ENCODE results near the gene NAGA.
A peak's percentile ranks its signal among the peaks of the same experiment; 100 is the strongest.
"Not testable (repeated sequence)": the region's sequence is repeated elsewhere in the genome, so short reads cannot be mapped to it uniquely, and the experiment has no call there.

The NAGA gene

DNA sequence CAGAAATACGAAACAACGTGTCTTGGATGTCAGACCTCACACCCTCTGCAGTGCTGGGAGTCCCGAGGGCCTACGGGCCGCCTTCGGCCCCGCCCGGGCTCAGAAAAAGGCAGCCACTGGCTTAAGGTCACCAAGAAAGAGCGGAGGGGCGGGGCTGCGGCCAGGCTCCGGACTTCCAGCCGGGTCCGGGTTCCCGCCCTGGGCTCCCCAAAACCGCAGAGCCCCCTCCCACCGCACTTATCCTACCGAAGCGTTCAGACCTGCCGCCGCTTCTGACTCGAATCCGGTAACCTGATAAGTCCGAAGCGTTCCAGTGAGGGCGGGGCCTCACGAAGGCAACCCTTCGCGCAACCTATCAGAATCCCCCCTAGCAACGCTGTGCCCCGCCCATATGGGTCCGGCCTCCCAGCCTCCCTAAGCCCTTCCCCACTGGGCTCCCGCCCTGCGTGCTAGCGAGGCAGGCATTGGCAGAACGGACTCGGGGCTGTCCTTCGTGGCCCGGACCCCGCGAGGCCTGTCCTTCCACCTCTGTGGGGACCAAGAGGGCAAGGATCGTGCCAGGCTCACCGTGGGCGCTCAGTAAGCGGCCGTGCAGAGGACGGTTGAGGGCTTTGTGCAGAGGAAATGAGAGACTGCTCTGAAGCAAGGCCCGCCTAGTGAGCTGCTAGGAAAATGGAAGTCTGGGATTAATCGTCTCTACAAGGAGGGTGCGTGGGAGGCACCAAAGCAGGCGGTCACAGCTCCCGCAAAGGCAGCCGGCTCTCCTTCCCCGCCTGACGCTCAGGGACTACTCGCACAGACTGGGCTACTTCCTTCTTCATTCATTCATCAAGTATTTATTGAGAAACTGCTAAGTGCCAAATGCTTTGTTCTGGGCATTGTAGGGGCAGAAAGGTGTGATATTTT, at the start of gene NAGA:
Gene NAGA, minus strand, starts transcription at position 296 of the 906 bp plus-strand sequence. CDS start 515 bp downstream, outside the sequence.
- peak; percentile 78 to 79 for DNase-seq (ENCODE audit: low read depth in 1 of 2, low spot score in 1 of 2)

DNA sequence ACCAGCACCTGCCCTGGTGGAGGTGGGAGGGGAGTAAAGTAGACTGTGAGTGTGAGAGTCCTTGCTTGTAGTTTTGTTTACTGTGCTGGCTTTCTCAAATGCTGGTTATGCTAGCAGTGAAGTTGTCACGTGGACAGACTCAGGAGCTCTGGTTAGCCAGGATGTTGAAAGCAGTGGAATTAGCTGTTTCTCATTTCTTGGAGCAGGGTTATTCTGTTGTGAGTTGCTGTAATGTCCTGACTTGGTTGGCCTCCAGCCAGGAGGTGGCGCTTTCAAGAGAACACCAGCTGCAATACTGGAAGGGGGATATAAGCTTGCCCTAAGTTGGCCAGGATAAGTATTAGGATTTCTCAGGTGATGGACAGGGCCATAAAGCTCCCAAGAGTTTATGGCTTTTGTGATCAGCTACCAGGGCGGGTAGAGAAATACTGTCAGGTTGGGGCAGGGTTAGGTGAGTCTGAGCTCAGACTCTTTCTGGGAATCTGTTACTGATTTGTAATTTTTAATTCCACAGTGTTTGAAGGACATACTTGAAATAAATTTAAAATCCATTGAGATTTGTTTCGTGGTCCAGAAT, 46.3 kb upstream of the NAGA start:
- no peak for DNase-seq (ENCODE audit: low read depth in 1 of 2, low spot score in 1 of 2)

DNA sequence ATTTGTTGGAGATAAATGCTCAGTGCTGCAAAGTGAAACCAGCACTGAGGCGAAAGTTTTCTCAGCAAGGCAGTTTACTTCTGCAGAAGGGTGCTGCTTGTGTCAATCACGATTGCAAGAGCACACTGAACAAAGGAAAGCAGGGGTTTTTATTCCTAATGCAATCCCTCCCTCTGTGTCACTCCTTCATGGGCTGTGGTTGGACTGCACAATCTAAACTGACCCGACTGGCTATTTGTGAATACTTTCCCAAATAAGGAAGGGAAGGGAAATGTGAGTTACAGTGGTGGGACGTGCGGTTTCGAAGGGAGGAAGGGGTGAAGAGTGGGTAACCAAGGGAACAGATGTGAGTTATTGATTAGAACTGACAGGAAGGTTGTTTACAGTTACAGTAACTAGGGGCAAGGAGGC, 44.8 kb upstream of the NAGA start:
- not testable (repeated sequence) for DNase-seq (ENCODE audit: low read depth in 1 of 2, low spot score in 1 of 2)

DNA sequence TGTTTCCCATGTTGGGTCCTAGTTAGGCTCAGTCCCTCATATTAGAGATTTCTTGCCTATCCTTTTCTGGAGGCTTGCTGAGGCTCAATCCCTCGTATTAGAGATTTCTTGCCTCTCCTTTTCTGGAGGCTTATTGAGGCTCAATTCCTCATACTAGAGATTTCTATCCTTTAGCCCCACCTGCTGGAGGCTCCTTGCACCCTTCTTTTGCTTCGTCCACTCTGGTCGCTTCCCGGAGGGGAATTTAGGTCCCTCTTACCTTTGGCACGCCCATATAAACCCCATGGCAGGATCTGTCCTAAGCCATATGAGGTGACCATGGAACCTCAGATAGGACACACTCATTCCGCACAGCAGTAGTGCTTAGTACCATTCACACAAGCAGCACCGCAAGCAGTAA, 44.1 kb upstream of the NAGA start:
- DNase-seq (ENCODE audit: low read depth in 1 of 2, low spot score in 1 of 2), result no peak

DNA sequence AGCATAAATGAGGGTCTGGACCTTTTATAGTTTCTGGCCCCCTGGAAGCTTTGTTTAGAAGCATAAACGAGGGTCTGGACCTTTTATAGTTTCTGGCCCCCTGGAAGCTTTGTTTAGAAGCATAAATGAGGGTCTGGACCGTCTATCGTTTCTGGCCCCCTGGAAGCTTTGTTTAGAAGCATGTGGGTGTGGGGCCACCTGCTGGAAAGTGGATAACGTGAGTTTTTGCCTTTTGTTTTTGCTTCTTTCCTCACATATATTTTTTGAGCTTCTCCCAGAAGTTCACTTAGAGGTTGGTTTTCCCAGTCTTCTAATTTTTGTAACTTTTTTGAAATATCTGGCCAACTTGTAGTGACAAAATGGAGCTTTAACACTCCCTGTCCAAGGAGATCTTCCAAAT, 42.2 kb upstream of the NAGA start:
- DNase-seq (ENCODE audit: low read depth in 1 of 2, low spot score in 1 of 2), result not testable (repeated sequence)

DNA sequence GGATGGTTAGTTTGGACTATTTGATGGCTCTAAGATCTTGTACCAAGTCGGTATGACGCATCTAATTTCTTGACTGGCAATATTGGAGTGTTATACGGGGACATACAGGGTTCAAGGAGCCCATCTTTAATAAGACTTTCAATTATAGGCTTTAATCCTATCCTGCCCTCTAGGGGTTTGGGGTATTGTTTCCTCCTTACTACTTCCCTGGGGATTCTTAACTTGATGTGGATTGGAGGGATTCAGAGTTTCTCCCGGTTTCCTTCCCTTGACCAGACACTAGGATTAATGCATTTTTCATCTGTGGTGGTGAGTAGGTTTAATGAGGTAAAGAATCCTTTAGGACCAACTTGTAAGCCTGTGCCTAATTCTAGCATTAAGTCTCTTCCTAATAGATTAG, 41.2 kb upstream of the NAGA start:
- DNase-seq (ENCODE audit: low read depth in 1 of 2, low spot score in 1 of 2), result no peak

DNA sequence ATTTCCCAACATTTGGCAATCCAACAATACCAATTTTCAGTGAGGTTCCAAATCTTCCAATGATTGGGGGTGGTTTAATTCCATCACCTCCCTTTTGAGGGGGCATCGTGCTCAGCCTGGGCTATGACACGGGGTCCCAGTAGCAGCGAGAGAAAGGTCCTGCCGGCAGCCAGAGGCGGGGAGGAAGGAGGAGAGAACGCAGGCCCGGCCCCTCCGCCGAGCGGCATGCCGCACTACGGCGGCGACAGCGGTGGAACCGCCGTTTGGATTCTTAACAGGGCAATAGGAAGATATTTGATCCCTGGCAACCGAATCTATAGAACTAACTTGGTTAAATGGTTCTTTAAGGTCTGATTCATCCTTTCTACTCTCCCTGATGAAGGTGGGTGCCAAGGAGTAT, 38.2 kb upstream of the NAGA start:
- no peak for DNase-seq (ENCODE audit: low read depth in 1 of 2, low spot score in 1 of 2)

DNA sequence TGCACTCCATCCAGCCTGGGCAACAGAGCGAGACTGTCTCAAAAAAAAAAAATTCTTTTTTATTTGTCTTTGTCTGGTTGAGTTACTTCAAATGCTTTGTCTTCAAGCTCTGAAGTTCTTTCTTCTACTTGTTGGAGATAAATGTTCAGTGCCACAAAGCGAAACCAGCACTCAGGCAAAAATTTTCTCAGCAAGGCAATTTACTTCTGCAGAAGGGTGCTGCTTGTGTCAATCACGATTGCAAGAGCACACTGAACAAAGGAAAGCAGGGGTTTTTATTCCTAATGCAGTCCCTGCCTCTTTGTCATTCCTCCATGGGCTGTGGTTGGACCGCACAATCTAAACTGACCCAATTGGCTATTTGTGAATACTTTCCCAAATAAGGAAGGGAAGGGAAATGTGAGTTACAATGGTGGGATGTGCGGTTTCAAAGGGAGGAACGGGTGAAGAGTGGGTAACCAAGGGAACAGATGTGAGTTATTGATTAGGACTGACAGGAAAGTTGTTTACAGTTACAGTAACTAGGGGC, 33.8 kb upstream of the NAGA start:
- DNase-seq (ENCODE audit: low read depth in 1 of 2, low spot score in 1 of 2), result not testable (repeated sequence)

DNA sequence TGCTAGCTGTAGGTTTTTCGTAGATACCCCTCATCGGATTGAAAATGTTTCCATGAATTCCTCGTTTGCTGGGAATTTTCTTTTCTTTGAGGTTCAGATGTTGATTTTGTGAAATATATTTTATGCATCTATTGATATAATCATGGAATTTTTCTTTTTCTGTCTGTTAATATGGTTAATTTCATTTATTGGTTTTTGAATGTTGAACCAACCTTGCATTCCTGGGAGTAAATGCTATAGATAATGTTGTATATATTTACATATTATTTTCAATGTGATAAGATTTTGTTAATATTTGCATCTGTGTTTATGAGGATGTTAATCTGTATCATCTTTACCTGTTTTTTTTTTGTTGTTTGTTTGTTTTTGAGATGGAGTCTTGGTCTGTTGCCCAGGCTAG, 30.6 kb upstream of the NAGA start:
- no peak for DNase-seq (ENCODE audit: low read depth in 1 of 2, low spot score in 1 of 2)

DNA sequence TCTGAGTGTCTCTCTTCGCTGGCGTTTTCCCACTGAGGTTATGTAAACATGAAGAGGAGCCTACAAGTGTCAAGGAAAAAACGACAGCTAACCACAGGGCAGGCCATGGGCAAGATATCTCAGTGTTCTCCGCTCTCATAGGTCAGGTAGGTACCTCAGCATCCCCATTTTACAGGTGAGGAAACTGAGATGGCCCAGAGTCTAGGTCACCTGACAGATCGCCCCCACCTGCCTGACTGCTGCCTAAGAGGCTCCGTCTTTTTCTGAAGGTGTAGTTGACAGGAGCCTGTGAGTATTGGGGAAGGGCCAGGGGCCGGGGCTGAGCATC, 20.8 kb upstream of the NAGA start:
- DNase-seq (ENCODE audit: low read depth in 1 of 2, low spot score in 1 of 2), result no peak

DNA sequence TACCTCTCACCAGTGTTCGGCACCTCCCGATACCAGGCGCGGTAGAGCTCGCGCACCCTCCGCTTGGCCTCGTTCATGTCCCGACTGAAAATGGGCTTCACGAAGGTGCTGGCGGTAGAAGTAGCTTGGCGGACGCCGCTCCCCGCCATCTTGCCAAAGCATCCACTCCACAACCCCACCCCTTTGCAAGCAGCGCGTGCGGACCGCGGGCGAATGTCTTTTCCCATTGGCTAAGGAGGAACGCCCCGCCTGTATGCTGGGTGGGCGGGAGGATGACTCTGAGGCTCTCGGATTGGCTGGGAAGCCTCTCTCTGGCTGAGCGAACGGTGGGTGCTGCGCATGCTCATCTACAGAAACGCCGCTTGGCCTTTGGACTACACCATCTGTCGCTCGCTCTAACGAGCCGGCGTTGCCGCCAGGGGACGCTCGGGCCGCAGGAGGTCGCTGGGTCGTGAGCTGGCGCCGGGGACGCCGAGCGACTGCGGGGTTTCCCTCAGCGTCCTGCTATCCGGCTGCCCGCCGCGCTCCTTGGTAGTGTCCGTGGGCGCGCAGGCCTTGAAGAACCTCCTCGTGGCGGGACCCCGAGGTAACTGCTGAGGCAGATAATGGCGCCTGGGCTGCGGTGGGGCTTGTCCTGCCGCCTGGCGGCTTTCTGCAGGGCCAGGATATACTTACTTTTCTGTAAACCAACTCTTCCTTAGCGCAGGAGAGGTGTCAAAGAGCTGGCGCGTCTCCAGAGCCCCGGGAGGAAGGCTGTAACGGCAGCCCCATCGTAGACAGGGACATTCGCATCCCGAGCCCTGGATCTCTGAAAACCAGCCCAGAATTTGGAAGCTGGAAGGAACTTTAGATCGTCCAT, 20.2 kb upstream of the NAGA start, which contains the start of gene NDUFA6:
Gene NDUFA6, minus strand, starts transcription at position 177 of the 859 bp plus-strand sequence. Its CDS starts 28 bp downstream, at position 149.
- peak; percentile 92 to 97 for DNase-seq (ENCODE audit: low read depth in 1 of 2, low spot score in 1 of 2)

DNA sequence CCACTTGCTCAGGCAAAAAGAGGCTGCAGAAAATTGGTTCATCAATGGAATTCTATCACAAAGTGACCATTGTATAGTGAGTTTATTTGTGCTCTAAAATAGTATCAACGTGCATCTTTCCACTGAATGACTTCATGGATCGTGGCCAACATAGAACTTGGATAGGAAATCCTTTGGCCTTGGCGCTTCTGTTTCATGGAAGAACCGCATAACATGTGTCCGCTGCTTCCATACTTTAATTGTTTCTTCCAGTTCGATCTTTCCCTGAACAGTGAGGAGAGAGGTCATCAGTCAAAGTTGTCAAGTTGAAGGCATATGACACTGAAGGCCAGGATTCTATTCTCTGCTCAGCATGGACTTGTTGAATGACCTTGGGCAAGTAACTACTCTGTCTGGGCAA, 15.4 kb upstream of the NAGA start:
- DNase-seq (ENCODE audit: low read depth in 1 of 2, low spot score in 1 of 2), result no peak

DNA sequence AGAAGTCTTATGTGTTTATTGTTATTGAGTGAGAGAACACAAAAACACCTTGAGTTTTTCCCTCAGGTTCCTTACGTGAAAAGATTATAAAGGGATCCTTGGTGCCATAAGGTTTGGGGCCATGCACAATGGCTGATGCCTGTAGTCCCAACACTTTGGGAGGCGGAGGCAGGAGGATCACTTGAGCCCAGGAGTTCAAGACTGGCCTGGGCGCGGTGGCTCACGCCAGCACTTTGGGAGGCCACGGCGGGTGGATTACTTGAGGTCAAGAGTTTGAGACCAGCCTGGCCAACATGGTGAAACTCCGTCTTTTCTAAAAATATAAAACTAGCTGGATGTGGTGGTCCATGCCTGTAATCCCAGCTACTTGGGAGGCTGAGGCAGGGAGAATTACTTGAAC, 14.3 kb upstream of the NAGA start:
- no peak for DNase-seq (ENCODE audit: low read depth in 1 of 2, low spot score in 1 of 2)

DNA sequence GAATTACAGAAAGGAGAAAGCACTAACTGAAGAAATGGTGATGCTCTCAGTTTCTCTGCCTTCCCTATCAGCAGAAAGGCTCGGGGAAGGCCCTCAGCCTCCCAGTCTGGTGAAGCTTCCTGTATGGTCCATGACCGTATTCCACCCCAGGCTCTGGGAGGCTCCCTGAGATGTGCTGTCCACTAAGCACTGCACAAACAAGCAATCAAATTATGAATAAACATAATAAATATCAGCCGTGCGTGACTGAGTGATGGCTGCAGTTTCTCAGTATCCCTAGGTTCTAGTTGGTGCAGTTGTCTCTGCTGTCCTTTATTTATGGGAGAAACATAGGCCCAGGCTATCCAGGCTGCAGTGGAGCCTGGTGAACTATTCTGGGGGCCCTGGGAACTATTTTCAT, 12.5 kb upstream of the NAGA start:
- DNase-seq (ENCODE audit: low read depth in 1 of 2, low spot score in 1 of 2), result no peak

DNA sequence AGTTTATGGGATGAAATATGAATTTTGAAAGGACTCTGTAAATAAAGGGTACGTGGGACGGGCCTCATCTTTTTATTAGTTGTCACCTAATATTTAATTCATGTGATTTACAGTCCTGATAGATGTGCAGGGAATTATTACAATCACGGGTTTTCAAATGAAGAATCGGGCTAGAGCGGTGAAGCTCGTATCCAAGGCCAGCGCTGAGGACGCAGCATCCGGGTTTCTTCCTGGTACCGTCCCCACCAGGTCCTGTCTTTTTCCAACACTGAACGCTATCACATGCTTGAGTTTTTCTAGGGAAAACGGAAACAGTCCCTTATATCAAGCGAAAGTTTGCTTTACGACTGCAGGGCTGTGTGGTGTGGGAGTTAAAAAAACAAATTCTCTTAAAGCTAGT, 9.7 kb upstream of the NAGA start:
- DNase-seq (ENCODE audit: low read depth in 1 of 2, low spot score in 1 of 2), result no peak

DNA sequence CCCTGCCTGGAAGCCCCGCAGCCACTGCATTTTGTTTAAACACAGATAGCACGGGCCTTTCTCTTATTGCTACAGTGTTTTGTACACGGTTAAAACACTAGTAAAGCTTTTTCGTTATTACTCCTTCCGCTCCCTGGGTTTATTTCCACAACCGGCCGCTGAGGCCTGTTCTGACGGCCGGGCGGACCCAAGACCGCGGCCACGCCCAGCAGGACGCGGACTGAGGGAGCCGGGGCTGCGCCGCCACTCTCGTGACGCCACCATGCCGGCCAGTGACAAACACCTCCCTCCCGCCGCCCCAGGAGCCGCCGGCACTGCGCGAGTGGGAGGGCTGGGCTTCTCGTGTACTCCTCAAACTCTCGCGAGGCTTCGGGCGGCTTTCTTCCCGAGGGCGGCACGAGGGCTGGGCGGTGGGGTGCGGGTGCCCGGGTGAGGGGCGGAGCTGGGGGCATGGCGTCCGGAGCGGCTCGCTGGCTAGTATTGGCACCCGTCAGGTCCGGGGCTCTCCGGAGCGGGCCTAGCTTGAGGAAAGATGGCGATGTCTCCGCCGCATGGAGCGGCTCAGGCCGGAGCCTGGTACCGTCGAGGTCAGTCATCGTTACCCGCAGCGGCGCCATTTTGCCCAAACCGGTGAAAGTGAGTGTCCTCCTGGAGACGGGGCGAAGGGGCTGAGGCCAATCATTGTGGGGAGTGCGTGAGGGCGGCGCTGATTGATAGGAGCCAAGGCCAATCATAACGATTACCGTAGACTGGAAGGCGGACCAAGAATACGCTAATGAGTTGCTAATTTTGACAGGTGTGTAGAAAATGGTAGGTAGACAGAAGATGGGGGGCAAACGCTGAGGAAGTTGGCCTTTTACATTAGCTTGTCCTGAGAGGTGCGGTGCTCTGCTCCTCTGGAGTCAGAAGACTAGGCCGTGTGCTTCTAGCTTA, 9.0 kb upstream of the NAGA start, which contains the start of gene SMDT1:
Gene SMDT1, plus strand, starts transcription at position 382 of the 933 bp plus-strand sequence. Its CDS starts 69 bp downstream, at position 451.
- peak; percentile 96 for DNase-seq (ENCODE audit: low read depth in 1 of 2, low spot score in 1 of 2)

DNA sequence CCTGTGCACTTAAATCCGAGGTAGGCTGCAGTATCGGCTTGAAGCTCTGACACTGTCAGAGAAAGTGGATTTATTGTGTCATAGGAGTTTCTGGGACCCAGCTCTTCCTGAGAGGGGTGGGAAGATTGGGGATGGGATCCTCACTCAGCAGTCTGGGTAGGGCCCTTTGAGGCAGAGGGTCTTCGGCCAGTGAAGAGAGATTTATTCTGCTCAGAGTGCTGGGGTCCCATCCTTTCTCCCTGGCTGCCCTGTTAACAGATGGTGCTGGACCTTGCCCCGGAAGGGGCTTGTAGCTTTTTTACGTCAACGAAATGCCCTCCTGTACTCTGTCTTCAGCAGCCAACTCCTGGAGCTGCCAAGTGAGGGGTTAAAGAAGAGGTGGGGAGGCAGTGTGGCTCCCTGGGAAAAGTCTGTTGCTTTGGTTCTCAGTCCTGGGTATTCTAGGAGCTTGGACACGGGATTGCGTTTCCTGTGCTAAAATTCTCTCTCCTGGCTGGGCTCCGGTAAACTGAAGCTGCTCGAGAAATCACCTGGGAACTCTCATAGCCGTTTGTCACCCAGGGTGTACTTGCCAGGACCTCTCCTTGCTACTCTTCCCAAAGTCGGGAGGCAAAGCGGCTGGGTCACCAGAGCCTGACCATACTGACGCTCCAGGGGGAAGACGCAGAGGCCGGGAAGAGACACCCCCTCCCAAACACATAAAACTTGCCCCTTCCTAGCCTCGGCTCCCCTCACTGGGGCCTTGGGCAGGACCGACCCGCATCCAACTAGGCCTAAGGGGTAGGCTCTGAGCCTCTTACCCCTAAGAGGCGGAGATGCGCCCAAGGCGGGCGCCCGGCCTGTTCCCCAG, 8.1 kb upstream of the NAGA start:
- DNase-seq (ENCODE audit: low read depth in 1 of 2, low spot score in 1 of 2), result no peak

DNA sequence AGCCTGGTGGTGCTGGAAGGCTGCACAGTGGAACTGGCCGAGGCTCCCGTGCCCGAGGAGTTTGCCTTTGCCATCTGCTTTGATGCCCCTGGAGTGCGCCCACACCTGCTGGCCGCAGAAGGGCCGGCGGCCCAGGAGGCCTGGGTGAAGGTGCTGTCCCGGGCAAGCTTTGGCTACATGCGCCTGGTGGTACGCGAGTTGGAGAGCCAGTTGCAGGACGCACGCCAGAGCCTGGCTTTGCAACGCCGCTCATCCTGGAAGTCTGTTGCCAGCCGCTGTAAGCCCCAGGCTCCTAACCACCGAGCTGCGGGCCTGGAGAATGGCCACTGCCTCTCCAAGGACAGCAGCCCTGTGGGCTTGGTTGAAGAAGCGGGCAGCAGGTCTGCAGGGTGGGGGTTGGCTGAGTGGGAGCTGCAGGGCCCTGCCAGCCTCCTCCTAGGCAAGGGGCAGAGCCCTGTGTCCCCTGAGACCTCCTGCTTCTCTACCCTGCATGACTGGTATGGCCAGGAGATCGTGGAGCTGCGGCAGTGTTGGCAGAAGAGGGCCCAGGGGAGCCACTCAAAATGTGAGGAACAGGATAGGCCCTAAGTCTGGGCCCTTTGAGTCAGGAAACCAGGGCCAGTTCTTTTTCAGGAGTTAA, 7.0 kb upstream of the NAGA start:
- DNase-seq (ENCODE audit: low read depth in 1 of 2, low spot score in 1 of 2), result no peak

Data from activated T-helper 1 cell treated with anti-CD3 and anti-CD28 coated beads, Interleukin-2, amount 50 U/mL, for 16 hours (primary cell).